GM19043 (cell line): ENCODE measurements around the gene HEATR3.
A peak's percentile ranks its signal among the peaks of the same experiment; 100 is the strongest.
"Not testable (repeated sequence)": the region's sequence is repeated elsewhere in the genome, so short reads cannot be mapped to it uniquely, and the experiment has no call there.

Experiments
- ATAC-seq: cut with Tn5 transposase; IDR thresholded peaks from one replicate; pipeline ENCODE4 v1.9.1; 2021; ENCODE audit warnings: low read depth; ENCODE audit not compliant: unreplicated experiment

The HEATR3 gene

GRCh38 chr16:50093607-50094539, 28.1 kb downstream of the HEATR3 start:
- no peak for ATAC-seq

GRCh38 chr16:50096791-50097190, 31.0 kb downstream of the HEATR3 start:
- ATAC-seq: no peak

DNA sequence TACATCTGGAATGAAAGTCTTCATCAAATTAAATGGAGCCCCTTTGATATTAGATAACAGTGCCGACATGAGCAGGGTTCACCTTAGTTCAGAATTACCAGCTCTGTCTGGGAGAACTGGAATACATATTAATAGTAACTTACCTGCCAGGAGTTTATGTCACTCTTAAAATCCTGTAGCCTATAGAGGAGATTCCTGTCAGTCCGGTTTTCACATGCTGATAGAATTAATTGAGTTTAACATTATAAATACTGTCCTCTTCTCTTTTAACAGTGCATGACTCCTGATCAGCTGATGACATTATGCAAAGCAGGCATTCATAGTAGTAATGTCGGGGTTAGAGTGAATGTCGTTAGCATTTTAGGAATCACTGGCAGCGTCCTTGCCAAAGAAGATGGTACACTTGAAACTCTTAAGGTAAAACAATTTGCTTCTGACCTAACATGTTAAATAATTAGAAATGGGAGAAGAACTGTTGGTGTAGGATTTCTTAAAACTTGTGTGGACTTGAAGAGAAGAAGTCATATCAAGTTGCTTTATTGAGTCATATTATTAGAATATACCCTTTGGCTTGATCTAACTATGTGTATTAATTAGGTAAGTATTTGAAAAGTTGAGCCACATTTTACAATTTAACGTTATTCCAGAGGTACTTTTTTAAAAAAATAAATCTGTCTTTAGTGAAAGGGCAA, 34.3 kb downstream of the HEATR3 start:
- no peak for ATAC-seq

- no peak for ATAC-seq
Observed at GRCh38 chr16:50102051-50102746, 36.4 kb downstream of the HEATR3 start.

DNA sequence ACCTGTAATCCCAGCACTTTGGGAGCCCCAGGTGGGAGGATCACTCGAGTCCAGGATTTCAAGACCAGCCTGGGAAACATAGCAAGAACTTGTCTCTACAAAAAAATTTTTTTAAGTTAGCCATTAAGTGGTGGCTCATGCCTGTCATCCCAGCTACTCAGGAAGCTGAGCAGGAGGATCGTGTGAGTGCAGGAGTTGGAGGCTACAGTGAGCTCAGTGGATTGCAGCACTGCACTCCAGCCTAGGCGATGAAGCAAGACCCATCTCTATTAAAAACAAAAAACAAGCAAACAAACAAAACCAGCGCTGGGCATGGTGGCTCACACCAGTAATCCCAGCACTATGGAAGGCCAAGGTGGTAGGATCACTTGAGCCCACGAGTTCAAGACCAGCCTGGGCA, 38.0 kb downstream of the HEATR3 start:
- no peak for ATAC-seq

- ATAC-seq: no peak
Observed at GRCh38 chr16:50114357-50115129, 48.8 kb downstream of the HEATR3 start.

GRCh38 chr16:50120711-50121110, 54.9 kb downstream of the HEATR3 start:
- ATAC-seq: no peak

GRCh38 chr16:50121278-50121677, 55.5 kb downstream of the HEATR3 start:
- ATAC-seq: peak; percentile 45

DNA sequence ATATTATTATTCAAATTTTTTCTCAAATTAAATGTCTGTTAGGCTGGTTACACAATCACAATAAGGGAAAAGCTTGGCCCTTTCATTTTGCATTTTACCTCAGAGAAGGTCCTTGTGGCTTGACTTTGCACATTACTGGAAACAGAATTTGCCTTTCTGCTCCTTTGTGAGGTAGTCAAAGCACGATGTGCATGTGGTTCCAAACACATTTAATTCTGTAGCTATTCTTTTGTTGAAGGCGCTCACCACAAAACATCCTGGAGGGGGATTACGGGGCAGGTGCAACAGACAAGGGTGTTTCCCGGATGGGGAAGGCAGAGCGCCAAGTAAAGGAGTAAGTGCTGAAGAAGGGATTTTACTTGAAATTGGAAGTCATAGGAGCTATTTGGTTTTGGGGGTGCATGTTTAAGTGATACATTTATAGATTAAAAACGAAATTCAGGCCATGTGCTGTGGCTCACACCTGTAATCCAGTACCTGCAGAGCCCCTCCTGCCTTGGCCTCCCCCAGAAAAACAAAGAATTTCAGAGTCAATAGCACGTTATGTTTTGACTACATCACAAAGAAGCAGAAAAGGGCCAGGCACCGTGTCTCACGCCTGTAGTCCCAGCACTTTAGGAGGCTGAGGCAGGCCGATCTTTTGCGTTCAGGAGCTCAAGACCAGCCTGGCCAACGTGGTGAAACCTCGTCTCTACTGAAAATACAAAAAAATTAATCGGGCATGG, 56.1 kb downstream of the HEATR3 start:
- peak; percentile 52 for ATAC-seq

DNA sequence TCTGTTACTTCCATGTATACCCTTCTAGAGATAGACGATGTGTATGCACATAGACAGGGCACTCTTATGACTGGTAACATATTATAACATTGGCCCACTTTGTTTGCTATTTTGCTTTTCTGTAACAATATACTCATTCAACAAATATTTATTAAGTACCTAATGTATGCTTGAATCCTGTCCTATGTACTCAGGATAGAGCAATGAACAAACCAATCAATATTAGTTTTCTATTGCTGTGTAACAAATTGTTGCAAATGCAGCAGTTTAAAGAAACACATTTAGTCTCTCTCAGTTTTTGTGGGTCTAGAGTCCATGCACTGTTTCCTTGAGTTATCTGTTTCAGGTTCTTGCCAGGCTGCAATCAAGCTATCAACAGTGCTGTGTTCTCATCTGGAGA, 57.6 kb downstream of the HEATR3 start:
- ATAC-seq: no peak

DNA sequence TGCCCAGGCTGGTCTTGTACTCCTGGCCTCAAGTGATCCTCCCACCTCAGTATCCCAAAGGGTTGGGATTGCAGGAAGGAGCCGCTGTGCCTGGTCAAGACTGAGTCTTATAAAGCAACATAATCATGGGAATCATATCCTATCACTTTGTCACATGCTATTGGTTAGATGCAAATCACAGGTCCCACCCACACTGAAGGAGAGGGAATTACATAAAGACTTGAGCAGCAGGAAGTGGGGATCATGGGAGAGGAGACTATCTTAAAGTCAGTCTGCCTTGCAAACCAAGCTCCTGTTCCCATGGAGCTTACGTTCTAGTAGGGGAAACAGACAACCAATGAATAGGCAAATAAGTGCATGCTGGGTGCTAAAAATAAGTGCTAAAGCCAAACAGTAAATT, 59.0 kb downstream of the HEATR3 start:
- ATAC-seq: no peak

DNA sequence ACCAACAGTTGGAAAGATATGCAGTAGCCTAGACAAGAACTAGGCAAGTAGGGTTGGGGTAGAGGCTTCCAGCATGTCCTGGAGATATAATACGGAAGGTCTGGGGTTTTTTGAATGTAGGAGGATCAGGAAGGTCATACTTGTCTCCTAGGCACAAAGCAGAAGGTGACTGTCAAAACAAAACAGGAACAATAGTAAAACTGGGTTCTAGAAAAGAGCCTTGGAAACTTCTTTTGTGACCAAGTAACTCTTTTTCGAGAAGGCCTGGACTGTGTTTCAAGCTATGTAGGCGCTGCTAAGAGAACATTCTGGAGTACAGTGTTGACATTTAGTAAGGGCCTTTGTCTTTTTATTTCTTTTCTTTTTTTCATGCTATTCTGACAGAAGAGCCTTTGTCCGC, 60.4 kb downstream of the HEATR3 start:
- ATAC-seq: no peak

GRCh38 chr16:50132571-50132970, 66.8 kb downstream of the HEATR3 start:
- ATAC-seq: not testable (repeated sequence)

DNA sequence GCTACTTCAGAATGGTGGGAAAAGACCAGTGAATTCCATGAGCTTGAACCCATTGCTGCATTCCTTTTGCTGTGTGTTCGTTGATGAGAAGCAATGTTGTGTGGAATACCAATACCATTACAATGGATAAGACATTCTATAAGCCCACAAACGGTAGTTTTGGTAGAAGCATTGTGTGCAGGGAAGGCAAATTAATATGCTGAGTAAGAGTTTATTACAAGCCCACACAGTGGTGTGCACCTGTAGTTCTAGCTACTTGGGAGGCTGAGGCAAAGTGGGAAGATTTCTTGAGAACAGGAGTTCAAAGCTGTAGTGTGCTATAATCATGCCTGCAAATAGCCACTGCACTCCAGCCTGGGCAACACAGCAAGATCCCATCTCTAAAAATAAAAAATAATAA, 67.4 kb downstream of the HEATR3 start:
- no peak for ATAC-seq

DNA sequence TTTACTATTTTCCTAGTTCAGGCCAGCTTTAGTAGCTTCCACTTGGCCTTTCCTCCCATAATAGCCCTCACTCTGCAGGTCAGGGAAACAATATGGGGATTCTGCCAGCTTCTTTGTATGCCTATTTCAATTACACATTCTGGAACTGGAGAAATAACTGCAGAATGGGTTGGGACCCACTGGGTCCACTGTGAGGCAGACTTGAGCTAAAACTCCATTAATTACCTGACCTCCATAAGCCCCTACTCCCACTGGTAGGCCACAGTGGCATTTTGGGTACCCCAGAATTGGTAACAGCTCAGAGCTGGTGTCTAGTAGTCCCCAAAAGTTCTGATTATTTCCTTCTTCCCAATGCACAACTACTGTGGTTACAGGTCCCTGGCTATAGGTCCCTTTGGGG, 70.6 kb downstream of the HEATR3 start:
- ATAC-seq: no peak

- ATAC-seq: no peak
Observed at GRCh38 chr16:50137268-50137667, 71.5 kb downstream of the HEATR3 start.

GRCh38 chr16:50139580-50139979, 73.8 kb downstream of the HEATR3 start:
- no peak for ATAC-seq

GRCh38 chr16:50144211-50144610, 78.4 kb downstream of the HEATR3 start:
- no peak for ATAC-seq

GRCh38 chr16:50146479-50147435, 81.0 kb downstream of the HEATR3 start:
- ATAC-seq: no peak
